HFFc6 (cell line): ENCODE measurements around the gene PLD2. TPM values are rescaled to one million over a fixed set of nuclear protein-coding genes. Genes with fewer than 3 reads are reported as not detected.
A peak's percentile ranks its signal among the peaks of the same experiment; 100 is the strongest.

Source experiments
- DNase-seq: peaks from one replicate; pipeline ENCODE4 v3.0.0-alpha.2; 2018
- H3K27ac Mint-ChIP-seq: 2 replicates; pipeline ENCODE4 v1.8.0; 2020; ENCODE audit warnings: mild to moderate bottlenecking, mixed read lengths
- H3K27me3 Mint-ChIP-seq: 2 replicates; pipeline ENCODE4 v1.8.0; 2021; ENCODE audit warnings: mild to moderate bottlenecking, moderate library complexity, mixed read lengths; ENCODE audit not compliant: insufficient read depth
- H3K36me3 Mint-ChIP-seq: 2 replicates; pipeline ENCODE4 v1.8.0; 2021; ENCODE audit warnings: low read depth, mixed read lengths
- H3K4me1 Mint-ChIP-seq: 2 replicates; pipeline ENCODE4 v1.8.0; 2020; ENCODE audit warnings: low read depth, mixed read lengths
- H3K4me3 Mint-ChIP-seq: 2 replicates; pipeline ENCODE4 v1.8.0; 2020; ENCODE audit warnings: mild to moderate bottlenecking, moderate library complexity, mixed read lengths
- H3K9me3 Mint-ChIP-seq: 2 replicates; pipeline ENCODE4 v1.8.0; 2020; ENCODE audit warnings: mild to moderate bottlenecking, mixed read lengths
- CTCF ChIP-seq: fragments of 200-600 bp; sonication (generic); IDR thresholded peaks from 2 replicates; pipeline ENCODE4 v1.5.0; 2021; ENCODE audit warnings: antibody characterized with exemption, mild to moderate bottlenecking
- total RNA-seq, 6 experiments: library from RNA; stranded (reverse); fragmentation: NEBNext Ultra II Directional; extraction: Animal tissue kit (Norgen Biotek cat#: 25700); gene quantifications; 2 replicates in 1 of 6; 3 replicates in 5 of 6; pipeline ENCODE4 v1.2.3, GENCODE V29; 2021

The PLD2 gene
- total RNA-seq, 6 experiments from 2014 or later = 14.9 to 21.8 (median 19.4) TPM

- peaks cover 16% of the 10 kb centered on the region for H3K36me3 Mint-ChIP-seq
- H3K9me3 Mint-ChIP-seq = no peaks in the 10 kb centered on the region
- no peak for DNase-seq
- no peak overlapping the region for H3K4me3 Mint-ChIP-seq
- H3K27ac Mint-ChIP-seq = no peak overlapping the region
- peaks cover 25% of the 10 kb centered on the region for H3K4me1 Mint-ChIP-seq
- no peaks in the 10 kb centered on the region; the same call in 1 of the 2 replicates for H3K27me3 Mint-ChIP-seq
- no peak for TF ChIP-seq CTCF
Measured at GRCh38 chr17:4845118-4845517, 38.2 kb downstream of the PLD2 start.

- Mint-ChIP-seq H3K4me3 (no peak overlapping the region), H3K27me3 (no peaks in the 10 kb centered on the region; the same call in 1 of the 2 replicates), H3K9me3 (no peaks in the 10 kb centered on the region)
Measured at GRCh38 chr17:4846635-4847390, 39.9 kb downstream of the PLD2 start.

GRCh38 chr17:4849011-4849536, 42.1 kb downstream of the PLD2 start:
- no peak for TF ChIP-seq CTCF
- peak; percentile 58 for DNase-seq
- Mint-ChIP-seq H3K4me1 (peaks cover 43% of the 10 kb centered on the region), H3K9me3 (no peaks in the 10 kb centered on the region), H3K36me3 (peaks cover 17% of the 10 kb centered on the region), H3K27me3 (no peaks in the 10 kb centered on the region; the same call in 1 of the 2 replicates), H3K27ac (peak overlapping the region; percentile 64), H3K4me3 (peak overlapping the region; percentile 18; the same call in 1 of the 2 replicates)

More at GRCh38 chr17:4846635-4847390, 39.9 kb downstream of the PLD2 start:
- no peak overlapping the region for H3K27ac Mint-ChIP-seq
- H3K36me3 Mint-ChIP-seq = peaks cover 16% of the 10 kb centered on the region
- H3K4me1 Mint-ChIP-seq = peaks cover 33% of the 10 kb centered on the region
- no peak for TF ChIP-seq CTCF
- no peak for DNase-seq

GRCh38 chr17:4850246-4850645, 43.3 kb downstream of the PLD2 start:
- Mint-ChIP-seq H3K4me3 (no peak overlapping the region), H3K27me3 (no peaks in the 10 kb centered on the region; the same call in 1 of the 2 replicates), H3K36me3 (peaks cover 21% of the 10 kb centered on the region), H3K4me1 (peaks cover 51% of the 10 kb centered on the region), H3K9me3 (no peaks in the 10 kb centered on the region), H3K27ac (no peak overlapping the region; the same call in 1 of the 2 replicates)
- no peak for TF ChIP-seq CTCF
- no peak for DNase-seq

GRCh38 chr17:4851084-4851483, 44.1 kb downstream of the PLD2 start:
- no peak for TF ChIP-seq CTCF

More at GRCh38 chr17:4851084-4851483, 44.1 kb downstream of the PLD2 start:
- H3K27ac Mint-ChIP-seq = peak overlapping the region; percentile 59; the same call in 1 of the 2 replicates
- H3K36me3 Mint-ChIP-seq = peaks cover 21% of the 10 kb centered on the region
- H3K9me3 Mint-ChIP-seq = no peaks in the 10 kb centered on the region
- no peak for DNase-seq
- peaks cover 51% of the 10 kb centered on the region for H3K4me1 Mint-ChIP-seq
- H3K4me3 Mint-ChIP-seq = no peak overlapping the region
- H3K27me3 Mint-ChIP-seq = no peaks in the 10 kb centered on the region
